Hepatocyte (in vitro differentiated cells): ENCODE results near the gene CCDC148. TPM values are rescaled to one million over a fixed set of nuclear protein-coding genes. Genes with fewer than 3 reads are reported as not detected.
"Not testable (repeated sequence)": the region's sequence is repeated elsewhere in the genome, so short reads cannot be mapped to it uniquely, and the experiment has no call there.

ENCODE experiments used
- DNase-seq: peaks from one replicate; pipeline ENCODE4 v3.0.0-alpha.2; 2016; ENCODE audit warnings: low spot score
- H2AFZ ChIP-seq: fragments of 200-600 bp; sonication (generic); 2 replicates; pipeline ENCODE4 v1.6.0; 2016; ENCODE audit warnings: antibody characterized with exemption, mild to moderate bottlenecking
- H3K27ac ChIP-seq: fragments of 200-600 bp; sonication (generic); 2 replicates; pipeline ENCODE4 v1.5.1; 2016; ENCODE audit warnings: mild to moderate bottlenecking
- H3K27me3 ChIP-seq: fragments of 200-600 bp; sonication (generic); 2 replicates; pipeline ENCODE4 v1.6.1; 2016
- H3K36me3 ChIP-seq: fragments of 200-600 bp; sonication (generic); replicated peaks from 2 replicates; pipeline ENCODE4 v1.5.1; 2016; ENCODE audit warnings: low read depth; ENCODE audit not compliant: insufficient read depth
- H3K4me1 ChIP-seq: fragments of 200-600 bp; sonication (generic); 2 replicates; pipeline ENCODE4 v1.5.1; 2016; ENCODE audit warnings: mild to moderate bottlenecking, moderate library complexity; ENCODE audit not compliant: insufficient read depth
- H3K4me2 ChIP-seq: fragments of 200-600 bp; sonication (generic); 2 replicates; pipeline ENCODE4 v1.6.0; 2016
- H3K4me3 ChIP-seq: fragments of 200-600 bp; sonication (generic); 2 replicates; pipeline ENCODE4 v1.5.1; 2016; ENCODE audit warnings: mild to moderate bottlenecking
- H3K79me2 ChIP-seq: fragments of 200-600 bp; sonication (generic); 2 replicates; pipeline ENCODE4 v1.6.0; 2017; ENCODE audit warnings: mild to moderate bottlenecking
- H3K9me2 ChIP-seq: fragments of 200-600 bp; sonication (generic); replicated peaks from 2 replicates; pipeline ENCODE4 v1.6.0; 2017; ENCODE audit warnings: mild to moderate bottlenecking; ENCODE audit not compliant: insufficient read depth
- H3K9me3 ChIP-seq: fragments of 200-600 bp; sonication (generic); 2 replicates; pipeline ENCODE4 v1.5.1; 2016; ENCODE audit warnings: low read depth, mild to moderate bottlenecking
- H4K20me1 ChIP-seq: fragments of 200-600 bp; sonication (generic); 2 replicates; pipeline ENCODE4 v1.6.0; 2016; ENCODE audit warnings: mild to moderate bottlenecking; ENCODE audit not compliant: insufficient read depth, poor library complexity, severe bottlenecking
- EZH2 ChIP-seq: fragments of 200-600 bp; sonication (generic); IDR thresholded peaks from 2 replicates; pipeline ENCODE4 v1.6.1; 2016; ENCODE audit warnings: antibody characterized with exemption, mild to moderate bottlenecking, borderline replicate concordance
- EZH2phosphoT487 ChIP-seq: fragments of 200-600 bp; sonication (generic); IDR thresholded peaks from one replicate; pipeline ENCODE4 v1.6.1; 2018; ENCODE audit warnings: antibody characterized with exemption, mild to moderate bottlenecking, low read depth, moderate library complexity; ENCODE audit not compliant: unreplicated experiment, severe bottlenecking
- WGBS: methylation state at CpG from one replicate; pipeline ENCODE4 v1.1.6; 2016; ENCODE audit warnings: low lambda C conversion rate; ENCODE audit errors: missing lambda C conversion rate; 5-methylcytosine and 5-hydroxymethylcytosine counted together
- polyA plus RNA-seq: library from polyadenylated mRNA; unstranded; fragments of >200 nt; fragmentation: Nextera tagmentation; extraction: Ambion mirVana; gene quantifications from 2 replicates; pipeline ENCODE4 v1.2.1, GENCODE V29; 2016
- total RNA-seq: library from RNA; depleted of rRNA; stranded (reverse); fragments of >200 nt; gene quantifications from 2 replicates; pipeline ENCODE4 v1.2.3, GENCODE V29; 2014
- TF ChIP-seq, protein P1 (sequence below): fragments of 200-600 bp; sonication (generic); IDR thresholded peaks from 2 replicates; pipeline ENCODE4 v1.5.1; 2016; ENCODE audit warnings: antibody characterized with exemption, mild to moderate bottlenecking; ENCODE audit not compliant: poor library complexity

Gene CCDC148
- total and polyA plus RNA-seq, 2 experiments from 2014 or later, result 0.62 to 2.2 TPM

DNA sequence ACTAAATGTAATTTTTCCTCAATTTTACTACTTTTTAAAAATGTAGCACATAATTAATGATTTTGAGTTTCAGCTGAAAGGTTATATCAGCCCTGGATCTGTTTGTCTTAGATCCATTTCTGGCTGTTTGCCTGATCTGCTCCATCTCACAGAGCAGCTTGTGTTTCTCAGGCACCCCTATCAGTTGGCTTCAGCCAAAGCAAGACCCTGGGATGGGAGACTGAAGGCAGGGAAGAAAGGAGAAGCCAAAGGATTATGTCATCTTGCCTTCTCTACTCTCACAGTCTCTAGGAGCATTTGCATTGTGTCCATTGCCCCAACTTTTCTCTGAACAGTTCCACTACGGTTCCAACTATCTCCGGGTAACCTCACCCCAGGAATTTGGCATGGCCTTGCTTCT is 110.5 kb downstream of the CCDC148 start:
- no peak overlapping the region for H2AFZ ChIP-seq
- TF ChIP-seq, protein P1, sequence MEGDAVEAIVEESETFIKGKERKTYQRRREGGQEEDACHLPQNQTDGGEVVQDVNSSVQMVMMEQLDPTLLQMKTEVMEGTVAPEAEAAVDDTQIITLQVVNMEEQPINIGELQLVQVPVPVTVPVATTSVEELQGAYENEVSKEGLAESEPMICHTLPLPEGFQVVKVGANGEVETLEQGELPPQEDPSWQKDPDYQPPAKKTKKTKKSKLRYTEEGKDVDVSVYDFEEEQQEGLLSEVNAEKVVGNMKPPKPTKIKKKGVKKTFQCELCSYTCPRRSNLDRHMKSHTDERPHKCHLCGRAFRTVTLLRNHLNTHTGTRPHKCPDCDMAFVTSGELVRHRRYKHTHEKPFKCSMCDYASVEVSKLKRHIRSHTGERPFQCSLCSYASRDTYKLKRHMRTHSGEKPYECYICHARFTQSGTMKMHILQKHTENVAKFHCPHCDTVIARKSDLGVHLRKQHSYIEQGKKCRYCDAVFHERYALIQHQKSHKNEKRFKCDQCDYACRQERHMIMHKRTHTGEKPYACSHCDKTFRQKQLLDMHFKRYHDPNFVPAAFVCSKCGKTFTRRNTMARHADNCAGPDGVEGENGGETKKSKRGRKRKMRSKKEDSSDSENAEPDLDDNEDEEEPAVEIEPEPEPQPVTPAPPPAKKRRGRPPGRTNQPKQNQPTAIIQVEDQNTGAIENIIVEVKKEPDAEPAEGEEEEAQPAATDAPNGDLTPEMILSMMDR, result no peak
- TF ChIP-seq EZH2 (no peak), EZH2phosphoT487 (no peak)
- no peak overlapping the region for H3K4me2 ChIP-seq
- no peaks in the 10 kb centered on the region for H3K27me3 ChIP-seq
- H4K20me1 ChIP-seq, result no peaks in the 10 kb centered on the region
- no peaks in the 10 kb centered on the region for H3K9me2 ChIP-seq
- DNase-seq, result no peak
- no peaks in the 10 kb centered on the region for H3K4me1 ChIP-seq
- H3K27ac ChIP-seq, result no peak overlapping the region
- H3K9me3 ChIP-seq, result no peaks in the 10 kb centered on the region
- H3K79me2 ChIP-seq, result no peaks in the 10 kb centered on the region
- H3K36me3 ChIP-seq, result no peaks in the 10 kb centered on the region
- WGBS, result 94% methylated on average over 2 of the region's 2 CpGs
- H3K4me3 ChIP-seq, result no peak overlapping the region

DNA sequence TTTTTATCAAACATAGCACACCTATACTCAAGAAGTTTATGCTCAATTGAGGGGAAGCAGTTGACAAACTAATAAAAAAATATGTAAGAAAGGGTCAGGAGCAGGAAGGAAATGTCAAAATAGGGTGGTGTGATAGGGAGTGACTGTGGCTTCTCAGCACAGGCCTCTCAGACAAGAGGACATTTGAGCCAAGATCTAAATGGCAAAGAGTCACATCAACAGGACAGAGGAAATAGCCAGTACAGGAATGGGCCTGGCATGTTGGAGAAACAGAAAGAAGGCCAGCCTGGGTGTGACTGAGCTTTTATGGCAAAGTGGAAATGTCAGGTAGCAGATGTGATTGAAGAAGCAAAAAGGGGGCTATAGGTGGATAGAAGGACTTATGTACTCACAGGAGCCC is 117.0 kb downstream of the CCDC148 start:
- Histone ChIP-seq H3K9me2 (no peaks in the 10 kb centered on the region), H3K4me1 (no peaks in the 10 kb centered on the region), H3K4me3 (no peak overlapping the region), H3K27ac (no peak overlapping the region), H3K36me3 (no peaks in the 10 kb centered on the region), H3K9me3 (no peaks in the 10 kb centered on the region), H4K20me1 (no peaks in the 10 kb centered on the region), H3K4me2 (no peak overlapping the region), H3K79me2 (no peaks in the 10 kb centered on the region), H3K27me3 (no peaks in the 10 kb centered on the region), H2AFZ (no peak overlapping the region)
- DNase-seq, result no peak
- TF ChIP-seq, protein P1, result no peak
- TF ChIP-seq EZH2 (no peak), EZH2phosphoT487 (no peak)

DNA sequence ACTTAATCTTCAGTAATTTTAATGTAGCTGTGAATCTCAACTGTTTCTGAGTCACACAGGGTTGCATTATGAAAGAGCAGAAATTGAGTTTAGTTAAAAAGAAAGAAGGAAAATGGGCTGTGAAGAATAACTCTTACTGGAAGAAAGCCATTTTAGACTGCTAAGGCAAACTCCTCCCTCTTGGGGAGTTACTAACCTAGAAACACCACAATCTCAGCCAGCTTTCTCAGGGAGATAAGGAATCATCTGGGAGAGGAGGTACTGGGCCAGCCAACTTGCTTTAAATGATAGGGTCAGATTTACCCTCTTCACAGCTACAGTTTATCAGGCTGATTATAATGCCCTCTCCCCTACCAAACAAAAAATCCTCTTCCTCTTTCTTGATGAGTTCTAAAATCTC is 119.5 kb downstream of the CCDC148 start:
- TF ChIP-seq EZH2phosphoT487 (no peak), EZH2 (no peak)
- TF ChIP-seq, protein P1, result no peak

DNA sequence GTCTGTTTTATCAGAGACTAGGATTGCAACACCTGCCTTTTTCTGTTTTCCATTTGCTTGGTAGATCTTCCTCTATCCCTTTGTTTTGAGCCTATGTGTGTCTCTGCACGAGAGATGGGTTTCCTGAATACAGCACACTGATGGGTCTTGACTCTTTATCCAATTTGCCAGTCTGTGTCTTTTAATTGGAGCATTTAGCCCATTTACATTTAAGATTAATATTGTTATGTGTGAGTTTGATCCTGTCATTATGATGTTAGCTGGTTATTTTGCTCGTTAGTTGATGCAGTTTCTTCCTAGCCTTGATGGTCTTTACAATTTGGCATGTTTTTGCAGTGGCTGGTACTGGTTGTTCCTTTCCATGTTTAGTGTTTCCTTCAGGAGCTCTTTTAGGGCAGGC is 124.8 kb downstream of the CCDC148 start:
- WGBS, result 64% methylated on average over 2 of the region's 2 CpGs

More for the DNA sequence above, 119.5 kb downstream of the CCDC148 start:
- Histone ChIP-seq H3K9me3 (no peaks in the 10 kb centered on the region), H3K4me3 (no peak overlapping the region), H3K27me3 (no peaks in the 10 kb centered on the region), H2AFZ (no peak overlapping the region), H3K79me2 (no peaks in the 10 kb centered on the region), H3K36me3 (no peaks in the 10 kb centered on the region), H3K4me1 (no peaks in the 10 kb centered on the region), H3K9me2 (no peaks in the 10 kb centered on the region), H4K20me1 (no peaks in the 10 kb centered on the region), H3K27ac (no peak overlapping the region), H3K4me2 (no peak overlapping the region)
- DNase-seq, result no peak

More for the DNA sequence above, 124.8 kb downstream of the CCDC148 start:
- not testable (repeated sequence) for H3K4me1 ChIP-seq, DNase-seq, H3K36me3 ChIP-seq, H3K27me3 ChIP-seq, H3K79me2 ChIP-seq, H3K9me3 ChIP-seq, H3K4me2 ChIP-seq, H4K20me1 ChIP-seq, H2AFZ ChIP-seq, H3K9me2 ChIP-seq, H3K27ac ChIP-seq, H3K4me3 ChIP-seq
